Measurements from ENCODE around the gene IPO11.

IPO11 gene

DNA sequence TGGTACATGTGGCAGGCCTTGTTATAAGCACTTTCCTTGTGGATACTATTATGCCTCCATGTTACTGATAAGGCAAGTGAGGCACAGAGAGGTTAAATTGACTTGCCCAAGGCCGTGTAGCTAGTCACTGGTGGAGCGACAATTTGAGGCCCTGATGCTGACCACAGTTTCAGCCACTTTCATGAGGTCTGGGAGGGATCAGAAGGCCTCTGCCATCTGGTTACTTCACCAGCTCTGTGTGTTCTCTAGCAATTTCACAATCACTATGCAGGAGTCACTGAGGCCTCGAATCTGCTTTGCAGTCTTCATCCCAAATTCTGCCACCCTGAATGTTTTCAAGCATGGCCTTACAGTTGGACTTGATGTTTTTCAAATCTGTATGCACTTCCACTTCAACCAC is 175.2 kb downstream of the IPO11 start:
- Histone ChIP-seq H3K36me3 (peaks cover 10 to 13% (median 12%) of the 10 kb centered on the region in 3 donors), H3K9me3 (no peaks in the 10 kb centered on the region), H3K27ac (no peak overlapping the region), H3K27me3 (no peaks in the 10 kb centered on the region), H3K4me3 (no peak overlapping the region), H3K4me1 (no peaks in the 10 kb centered on the region)
- intact Hi-C loops (cut with DNase I; ENCODE audit: low total_unique reads), result no loop called here
- DNase-seq, result no peak
- TF ChIP-seq, protein P1, sequence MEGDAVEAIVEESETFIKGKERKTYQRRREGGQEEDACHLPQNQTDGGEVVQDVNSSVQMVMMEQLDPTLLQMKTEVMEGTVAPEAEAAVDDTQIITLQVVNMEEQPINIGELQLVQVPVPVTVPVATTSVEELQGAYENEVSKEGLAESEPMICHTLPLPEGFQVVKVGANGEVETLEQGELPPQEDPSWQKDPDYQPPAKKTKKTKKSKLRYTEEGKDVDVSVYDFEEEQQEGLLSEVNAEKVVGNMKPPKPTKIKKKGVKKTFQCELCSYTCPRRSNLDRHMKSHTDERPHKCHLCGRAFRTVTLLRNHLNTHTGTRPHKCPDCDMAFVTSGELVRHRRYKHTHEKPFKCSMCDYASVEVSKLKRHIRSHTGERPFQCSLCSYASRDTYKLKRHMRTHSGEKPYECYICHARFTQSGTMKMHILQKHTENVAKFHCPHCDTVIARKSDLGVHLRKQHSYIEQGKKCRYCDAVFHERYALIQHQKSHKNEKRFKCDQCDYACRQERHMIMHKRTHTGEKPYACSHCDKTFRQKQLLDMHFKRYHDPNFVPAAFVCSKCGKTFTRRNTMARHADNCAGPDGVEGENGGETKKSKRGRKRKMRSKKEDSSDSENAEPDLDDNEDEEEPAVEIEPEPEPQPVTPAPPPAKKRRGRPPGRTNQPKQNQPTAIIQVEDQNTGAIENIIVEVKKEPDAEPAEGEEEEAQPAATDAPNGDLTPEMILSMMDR (IDR thresholded peaks at IDR 0.05), result no peak

DNA sequence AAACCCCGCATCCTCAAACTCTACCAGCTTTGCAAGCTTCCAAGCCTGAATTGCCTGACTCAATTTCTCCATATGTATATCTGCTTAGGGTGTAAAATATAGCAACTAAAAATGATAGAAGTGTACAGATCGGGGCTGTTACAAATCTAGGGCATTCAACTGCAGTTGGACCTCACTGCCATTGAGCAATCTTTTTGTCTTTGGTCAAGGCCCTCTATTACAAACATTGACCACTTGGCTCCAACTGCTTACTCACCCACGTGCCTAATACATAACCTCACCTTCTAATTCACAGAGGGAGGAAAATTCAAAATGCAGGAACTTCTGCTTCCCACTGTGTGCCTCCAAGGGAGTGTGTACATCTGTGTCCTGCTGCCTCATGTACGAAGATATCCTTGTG is 176.1 kb downstream of the IPO11 start:
- intact Hi-C loops (cut with DNase I; ENCODE audit: low total_unique reads), result no loop called here
- no peaks in the 10 kb centered on the region for H3K9me3 ChIP-seq
- TF ChIP-seq, protein P1 (IDR thresholded peaks at IDR 0.05), result no peak
- no peak for DNase-seq
- no peak overlapping the region for H3K4me3 ChIP-seq
- no peaks in the 10 kb centered on the region for H3K4me1 ChIP-seq
- no peaks in the 10 kb centered on the region for H3K27me3 ChIP-seq
- peaks cover 10 to 18% (median 12%) of the 10 kb centered on the region in 3 donors for H3K36me3 ChIP-seq
- no peak overlapping the region for H3K27ac ChIP-seq

DNA sequence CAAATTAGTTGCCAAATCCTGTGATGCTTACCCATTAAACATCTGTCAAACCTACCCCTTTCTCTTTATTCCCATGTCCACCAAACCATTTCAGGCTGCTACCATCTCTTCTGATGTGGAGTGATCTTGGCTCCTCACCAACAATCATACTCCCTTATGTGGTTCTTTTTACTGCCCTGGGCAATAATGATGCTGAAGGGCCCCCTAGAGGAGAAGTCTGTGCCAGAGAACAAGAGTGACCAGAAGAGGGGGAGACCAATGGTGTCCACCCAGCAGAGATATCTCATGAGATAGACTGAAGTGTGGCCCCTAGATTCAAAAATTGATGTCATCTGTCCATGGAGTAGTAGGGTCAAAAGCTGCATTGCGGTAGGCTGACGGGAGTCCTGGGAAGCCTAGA is 176.9 kb downstream of the IPO11 start:
- no peaks in the 10 kb centered on the region for H3K9me3 ChIP-seq
- peaks cover 10 to 21% (median 12%) of the 10 kb centered on the region in 3 donors for H3K36me3 ChIP-seq
- TF ChIP-seq, protein P1 (IDR thresholded peaks at IDR 0.05), result no peak
- H3K27ac ChIP-seq, result no peak overlapping the region
- intact Hi-C loops (cut with DNase I; ENCODE audit: low total_unique reads), result no loop called here
- no peaks in the 10 kb centered on the region for H3K27me3 ChIP-seq
- no peak for DNase-seq
- H3K4me1 ChIP-seq, result no peaks in the 10 kb centered on the region
- no peak overlapping the region for H3K4me3 ChIP-seq

DNA sequence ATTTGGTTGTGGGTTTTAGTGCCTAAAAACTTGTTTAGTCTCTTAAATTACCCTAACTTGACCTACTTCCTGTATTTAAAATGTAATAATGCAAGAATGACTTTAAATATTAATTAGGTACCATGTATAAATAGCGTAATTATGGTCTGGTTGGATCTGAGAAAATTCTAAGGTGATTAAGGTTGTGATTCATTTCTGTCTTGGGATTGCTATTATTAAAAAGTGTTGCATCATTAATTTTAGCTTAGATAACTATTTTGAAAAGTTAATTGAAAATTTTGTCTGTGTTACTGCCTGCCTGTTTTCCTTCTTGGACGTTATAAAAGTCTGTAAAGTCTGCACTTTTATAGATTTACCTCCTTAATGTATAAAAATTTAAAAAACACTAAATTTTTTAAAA is 177.8 kb downstream of the IPO11 start:
- Histone ChIP-seq H3K4me1 (no peaks in the 10 kb centered on the region), H3K9me3 (no peaks in the 10 kb centered on the region), H3K27ac (no peak overlapping the region), H3K36me3 (peaks cover 10 to 29% (median 12%) of the 10 kb centered on the region in 3 donors), H3K27me3 (no peaks in the 10 kb centered on the region), H3K4me3 (no peak overlapping the region)
- TF ChIP-seq, protein P1 (IDR thresholded peaks at IDR 0.05), result no peak
- no peak for DNase-seq
- intact Hi-C loops (cut with DNase I; ENCODE audit: low total_unique reads), result no loop called here

DNA sequence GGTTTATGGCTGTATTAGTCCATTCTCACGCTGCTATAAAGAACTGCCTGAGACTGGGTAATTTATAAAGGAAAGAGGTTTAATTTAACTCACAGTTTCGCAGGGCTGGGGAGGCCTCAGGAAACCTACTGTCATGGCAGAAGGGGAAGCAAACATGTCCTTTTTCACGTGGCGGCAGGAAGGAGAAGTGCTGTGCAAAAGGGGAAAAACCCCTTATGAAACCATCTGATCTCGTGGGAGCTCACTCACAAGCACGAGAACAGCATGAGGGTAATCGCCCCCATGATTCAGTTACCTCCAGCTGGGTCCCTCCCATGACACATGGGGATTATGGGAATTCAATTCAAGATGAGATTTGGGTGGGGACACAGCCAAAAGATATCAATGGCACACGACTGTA is 180.0 kb downstream of the IPO11 start:
- Histone ChIP-seq H3K4me1 (no peaks in the 10 kb centered on the region), H3K27ac (no peak overlapping the region), H3K4me3 (no peak overlapping the region), H3K9me3 (no peaks in the 10 kb centered on the region), H3K27me3 (no peaks in the 10 kb centered on the region), H3K36me3 (peaks cover 10 to 29% (median 11%) of the 10 kb centered on the region in 3 donors)
- DNase-seq, result no peak
- intact Hi-C loops (cut with DNase I; ENCODE audit: low total_unique reads), result no loop called here
- TF ChIP-seq, protein P1 (IDR thresholded peaks at IDR 0.05), result no peak

DNA sequence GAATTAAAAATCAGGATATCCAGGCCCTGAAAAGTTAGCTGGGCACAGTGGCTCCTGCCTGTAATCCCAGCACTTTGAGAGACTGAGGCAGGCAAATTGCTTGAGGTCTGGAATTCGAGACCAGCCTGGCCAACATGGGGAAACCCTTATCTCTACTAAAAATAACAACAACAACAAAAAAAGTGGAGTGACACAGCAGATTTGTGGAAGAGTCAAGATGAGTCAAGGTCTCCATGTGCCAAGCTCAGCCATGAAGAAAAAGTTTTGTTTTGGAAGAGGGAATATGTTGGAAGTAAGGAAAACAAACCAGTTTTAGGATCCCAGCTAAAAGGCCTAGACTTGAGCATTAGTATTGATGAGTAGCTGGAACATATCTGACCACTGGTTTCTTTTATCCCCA is 180.8 kb downstream of the IPO11 start:
- Histone ChIP-seq H3K4me1 (no peaks in the 10 kb centered on the region), H3K27me3 (no peaks in the 10 kb centered on the region), H3K4me3 (no peak overlapping the region), H3K27ac (no peak overlapping the region), H3K36me3 (peaks cover 7 to 29% (median 10%) of the 10 kb centered on the region in 3 donors), H3K9me3 (no peaks in the 10 kb centered on the region)
- DNase-seq, result no peak
- TF ChIP-seq, protein P1 (IDR thresholded peaks at IDR 0.05), result no peak
- intact Hi-C loops (cut with DNase I; ENCODE audit: low total_unique reads), result no loop called here

All from tibial artery (tissue), 4 donors.